Measurements from ENCODE around the gene ANXA10. TPM values are rescaled to one million over a fixed set of nuclear protein-coding genes. Genes with fewer than 3 reads are reported as not detected.
"Not testable (repeated sequence)": the region's sequence is repeated elsewhere in the genome, so short reads cannot be mapped to it uniquely, and the experiment has no call there.

ANXA10 gene
- total RNA-seq, 1 experiment from 2014 or later = 0.12 TPM

GRCh38 chr4:168208957-168209614 lies 116.7 kb downstream of the ANXA10 start:
- H3K36me3 ChIP-seq = no peaks in the 10 kb centered on the region
- H3K4me1 ChIP-seq = no peaks in the 10 kb centered on the region
- H3K27ac ChIP-seq = no peak overlapping the region
- no peak for DNase-seq
- peaks cover 5% of the 10 kb centered on the region; the same call in 1 of the 2 replicates for H3K9me3 ChIP-seq (replicated peaks)
- H3K27me3 ChIP-seq = no peaks in the 10 kb centered on the region
- no peak overlapping the region for H3K4me3 ChIP-seq

- Histone ChIP-seq H3K27me3 (no peaks in the 10 kb centered on the region), H3K9me3 (replicated peaks) (no peaks in the 10 kb centered on the region)
- DNase-seq = no peak
Measured at GRCh38 chr4:168212656-168213055, 120.3 kb downstream of the ANXA10 start.

GRCh38 chr4:168213511-168213910 lies 121.2 kb downstream of the ANXA10 start:
- H3K9me3 ChIP-seq (replicated peaks); DNase-seq; H3K4me3 ChIP-seq; H3K4me1 ChIP-seq; H3K36me3 ChIP-seq; H3K27ac ChIP-seq; H3K27me3 ChIP-seq: not testable (repeated sequence)

More at GRCh38 chr4:168212656-168213055, 120.3 kb downstream of the ANXA10 start:
- Histone ChIP-seq H3K4me3 (no peak overlapping the region), H3K27ac (no peak overlapping the region), H3K4me1 (no peaks in the 10 kb centered on the region), H3K36me3 (no peaks in the 10 kb centered on the region)

GRCh38 chr4:168218645-168219044 lies 126.3 kb downstream of the ANXA10 start:
- H3K27ac ChIP-seq = no peak overlapping the region
- no peak for DNase-seq
- H3K4me1 ChIP-seq = peaks cover 18% of the 10 kb centered on the region
- no peaks in the 10 kb centered on the region for H3K27me3 ChIP-seq
- no peak overlapping the region for H3K4me3 ChIP-seq
- no peaks in the 10 kb centered on the region for H3K9me3 ChIP-seq (replicated peaks)
- H3K36me3 ChIP-seq = no peaks in the 10 kb centered on the region

DNA sequence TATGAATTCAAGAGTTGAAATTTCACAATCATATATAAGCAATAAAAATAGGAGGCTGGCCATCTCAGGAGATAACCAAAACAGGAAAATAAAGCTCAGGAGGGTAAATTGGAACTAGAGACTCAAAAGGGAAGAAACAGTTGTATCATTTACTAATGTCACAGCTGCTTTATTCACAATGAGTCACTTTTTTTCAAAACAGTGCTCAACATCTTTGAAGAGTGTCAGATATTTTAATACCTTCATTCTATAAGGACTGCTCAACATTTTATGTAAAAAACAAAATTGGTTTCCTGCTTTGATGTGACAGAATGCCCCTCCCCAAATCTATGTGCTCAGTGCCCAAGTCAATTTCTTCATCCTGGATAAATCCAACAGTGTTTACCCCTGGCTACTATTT lies 128.6 kb downstream of the ANXA10 start:
- peak overlapping the region; percentile 31 for H3K27ac ChIP-seq
- no peaks in the 10 kb centered on the region for H3K27me3 ChIP-seq
- peaks cover 18% of the 10 kb centered on the region for H3K4me1 ChIP-seq
- no peaks in the 10 kb centered on the region for H3K9me3 ChIP-seq (replicated peaks)
- no peak for DNase-seq
- no peaks in the 10 kb centered on the region for H3K36me3 ChIP-seq
- peak overlapping the region; percentile 20; the same call in 1 of the 2 replicates for H3K4me3 ChIP-seq

DNA sequence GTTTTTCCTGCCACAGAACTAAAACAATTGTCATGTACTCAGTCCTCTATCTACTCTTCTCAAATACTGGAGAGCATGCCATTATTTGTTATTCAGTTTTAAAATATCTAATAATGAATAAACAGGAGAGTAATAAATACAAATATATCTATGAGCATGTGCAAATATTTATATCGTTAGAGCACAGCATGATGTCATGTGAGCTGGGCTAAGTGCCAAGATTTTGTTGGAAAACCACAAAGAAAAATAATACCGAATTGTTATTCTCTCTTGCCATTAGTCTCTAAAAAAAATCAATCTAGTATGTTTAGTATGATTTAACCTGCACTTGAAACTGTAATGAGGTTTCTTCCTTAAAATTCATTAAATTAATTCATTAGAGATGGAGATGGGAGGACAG lies 129.0 kb downstream of the ANXA10 start:
- Histone ChIP-seq H3K9me3 (replicated peaks) (no peaks in the 10 kb centered on the region), H3K4me1 (peaks cover 18% of the 10 kb centered on the region), H3K36me3 (no peaks in the 10 kb centered on the region), H3K4me3 (peak overlapping the region; percentile 20), H3K27me3 (no peaks in the 10 kb centered on the region), H3K27ac (peak overlapping the region; percentile 31)
- DNase-seq = peak; percentile 31 to 78

Other genes starting within 250 kb of the ANXA10 start
- 1.6 and 2.2 TPM in 2 replicates for gene DDX60, start 226.2 kb downstream of the ANXA10 start, total RNA-seq (2014; rRNA removed; shearing (Covaris generic))